Transverse colon (tissue), 4 donors: ENCODE results near the gene LPAR1. TPM values are rescaled to one million over a fixed set of nuclear protein-coding genes. Genes with fewer than 3 reads are reported as not detected.

Experiments used
- DNase-seq: peaks from one replicate; pipeline ENCODE4 v3.0.0-alpha.2; 2019
- H3K27ac ChIP-seq, 4 donors: fragments of 200-600 bp; sonication (generic); 2 replicates each; pipeline ENCODE4 v1.5.1; 2016 to 2018; ENCODE audit warnings: inconsistent platforms in 4 of 4
- H3K27me3 ChIP-seq: fragments of 200-600 bp; sonication (generic); 2 replicates; pipeline ENCODE4 v1.5.1; 2017; ENCODE audit warnings: inconsistent platforms
- H3K36me3 ChIP-seq, 4 donors: fragments of 200-600 bp; sonication (generic); 2 replicates each; pipeline ENCODE4 v1.5.1; 2017 to 2019; ENCODE audit warnings: inconsistent platforms in 4 of 4
- H3K4me1 ChIP-seq, 4 donors: fragments of 200-600 bp; sonication (generic); 2 replicates each; pipeline ENCODE4 v1.5.1; 2017 to 2020; ENCODE audit warnings: inconsistent platforms in 4 of 4
- H3K4me3 ChIP-seq, 4 donors: fragments of 200-600 bp; sonication (generic); 1 replicate in 1 of 4; 2 replicates in 3 of 4; pipeline versions ENCODE4 v1.5.1 to v1.6.1; 2017 to 2019; ENCODE audit warnings: inconsistent platforms in 4 of 4
- H3K9me3 ChIP-seq, 2 donors: fragments of 200-600 bp; sonication (generic); 2 replicates each; pipeline ENCODE4 v1.5.1; 2017 to 2019; ENCODE audit warnings: inconsistent platforms in 2 of 2
- EP300 ChIP-seq: sonication (generic); formaldehyde crosslinking; IDR thresholded peaks from one replicate; pipeline ENCODE4 v1.6.1; 2017; ENCODE audit warnings: antibody characterized with exemption, low read depth
- POLR2A ChIP-seq: fragments of 450-650 bp; IDR thresholded peaks from one replicate; pipeline ENCODE4 v1.6.1; 2016; ENCODE audit warnings: antibody characterized with exemption, mild to moderate bottlenecking, moderate library complexity
- POLR2AphosphoS5 ChIP-seq, 3 donors: sonication (generic); formaldehyde crosslinking; IDR thresholded peaks; one replicate each; pipeline ENCODE4 v1.6.1; 2016; ENCODE audit warnings: antibody characterized with exemption in 3 of 3
- WGBS, 2 donors: methylation state at CpG; one replicate each; pipeline ENCODE4 v1.1.5; 2018; ENCODE audit warnings: low coverage in 1 of 2; 5-methylcytosine and 5-hydroxymethylcytosine counted together
- in situ Hi-C, 4 donors: fragments of 200-750 bp; cut with MboI; loops; one replicate each; pipeline versions ENCODE4 v1.15.0 to v1.15.1; 2017; ENCODE audit warnings: low sequenced_read_pairs in 3 of 4, low pct_ligation_motif_present in 1 of 4, low pct_unique_long_range_greater_than_20kb in 1 of 4
- intact Hi-C: fragments of 100-400 bp; cut with DNase I; formaldehyde crosslinking; loops from one replicate; pipeline ENCODE4 v1.15.1; 2023; ENCODE audit warnings: low total_unique reads
- total RNA-seq, 4 donors: library from RNA; depleted of rRNA; stranded (reverse); fragments of >200 nt; gene quantifications; one replicate each; pipeline ENCODE4 v1.1.0, GENCODE V29; 2016
- TF ChIP-seq, protein P1 (sequence below), 5 experiments: fragments of 200-600 bp in 3 of 5; fragments of 450-650 bp in 2 of 5; sonication (generic) in 3 of 5; IDR thresholded peaks; 1 replicate in 2 of 5; 2 replicates in 3 of 5; pipeline ENCODE4 v1.5.1; 2016 to 2017; ENCODE audit warnings: antibody characterized with exemption in 5 of 5, inconsistent platforms in 3 of 5, mild to moderate bottlenecking in 2 of 5, moderate library complexity in 1 of 5

LPAR1 gene
- total RNA-seq, 4 donors from 2014 or later, result 27.1 to 34.4 (median 28.7) TPM

DNA sequence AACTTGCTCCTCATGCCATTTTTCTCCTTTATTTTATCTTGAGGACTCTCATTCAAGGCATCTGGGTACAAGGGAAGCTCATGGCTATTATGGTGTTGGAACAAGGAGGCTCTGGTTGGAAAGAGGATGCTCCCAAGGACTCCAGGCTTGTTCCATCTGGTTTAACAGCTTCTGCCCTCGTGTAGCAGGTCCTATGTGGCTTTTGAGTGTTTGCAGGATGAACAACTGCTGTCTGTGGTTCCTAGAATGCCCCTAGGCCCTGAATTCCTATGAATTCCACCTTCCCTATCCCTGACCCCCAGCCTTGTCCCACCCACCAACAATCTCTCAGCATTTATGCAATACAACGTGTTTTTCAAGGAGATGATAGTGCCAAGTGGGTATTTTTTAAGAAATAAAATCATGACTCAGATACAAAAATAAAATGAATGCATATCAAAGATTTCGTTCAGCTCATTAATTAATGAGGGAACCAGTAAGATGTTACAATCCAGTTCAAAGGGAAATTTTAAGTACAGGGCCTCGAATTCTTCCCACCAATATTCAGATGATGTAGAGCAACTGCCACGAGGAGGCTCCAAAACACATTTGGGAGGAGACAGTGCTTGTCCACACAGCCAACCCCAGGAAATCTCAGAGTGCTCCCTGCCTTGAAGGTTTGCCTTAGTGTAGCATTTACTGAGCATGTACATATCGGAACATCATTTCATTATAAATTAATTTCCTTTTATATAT, 187.7 kb downstream of the LPAR1 start:
- Histone ChIP-seq H3K36me3 (no peaks in the 10 kb centered on the region), H3K27ac (no peak overlapping the region), H3K27me3 (no peaks in the 10 kb centered on the region), H3K9me3 (no peaks in the 10 kb centered on the region), H3K4me3 (no peak overlapping the region), H3K4me1 (no peaks in the 10 kb centered on the region)
- DNase-seq, result no peak
- TF ChIP-seq EP300 (no peak), POLR2A (no peak), POLR2AphosphoS5 (IDR thresholded peaks at IDR 0.05) (no peak)
- TF ChIP-seq, protein P1, sequence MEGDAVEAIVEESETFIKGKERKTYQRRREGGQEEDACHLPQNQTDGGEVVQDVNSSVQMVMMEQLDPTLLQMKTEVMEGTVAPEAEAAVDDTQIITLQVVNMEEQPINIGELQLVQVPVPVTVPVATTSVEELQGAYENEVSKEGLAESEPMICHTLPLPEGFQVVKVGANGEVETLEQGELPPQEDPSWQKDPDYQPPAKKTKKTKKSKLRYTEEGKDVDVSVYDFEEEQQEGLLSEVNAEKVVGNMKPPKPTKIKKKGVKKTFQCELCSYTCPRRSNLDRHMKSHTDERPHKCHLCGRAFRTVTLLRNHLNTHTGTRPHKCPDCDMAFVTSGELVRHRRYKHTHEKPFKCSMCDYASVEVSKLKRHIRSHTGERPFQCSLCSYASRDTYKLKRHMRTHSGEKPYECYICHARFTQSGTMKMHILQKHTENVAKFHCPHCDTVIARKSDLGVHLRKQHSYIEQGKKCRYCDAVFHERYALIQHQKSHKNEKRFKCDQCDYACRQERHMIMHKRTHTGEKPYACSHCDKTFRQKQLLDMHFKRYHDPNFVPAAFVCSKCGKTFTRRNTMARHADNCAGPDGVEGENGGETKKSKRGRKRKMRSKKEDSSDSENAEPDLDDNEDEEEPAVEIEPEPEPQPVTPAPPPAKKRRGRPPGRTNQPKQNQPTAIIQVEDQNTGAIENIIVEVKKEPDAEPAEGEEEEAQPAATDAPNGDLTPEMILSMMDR (IDR thresholded peaks at IDR 0.05), result no peak
- intact Hi-C loops (no loop called here), in situ Hi-C loops (no loop called here)
- 67 to 73% methylated on average over 6 of the region's 6 CpGs for WGBS, 2 donors

DNA sequence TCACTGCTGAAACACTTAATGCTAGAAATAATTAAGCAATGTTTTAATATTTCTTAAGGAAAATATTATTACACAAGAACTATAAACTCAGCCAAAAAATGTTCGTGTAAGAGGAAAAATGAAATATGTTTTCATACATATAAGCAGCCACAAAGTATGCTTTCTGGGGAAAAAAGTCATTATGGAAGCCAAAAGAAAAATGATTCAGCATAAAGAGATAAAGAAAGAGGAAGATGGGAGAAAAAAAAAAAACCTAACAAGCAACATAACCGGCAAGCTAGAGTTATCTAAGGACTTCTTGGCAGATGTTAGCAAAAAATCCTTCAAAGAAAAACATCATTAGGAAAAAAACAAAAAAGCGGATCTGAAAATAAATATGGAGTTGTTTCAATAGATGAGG, 190.6 kb downstream of the LPAR1 start:
- Histone ChIP-seq H3K9me3 (no peaks in the 10 kb centered on the region), H3K4me1 (no peaks in the 10 kb centered on the region), H3K4me3 (no peak overlapping the region), H3K27me3 (no peaks in the 10 kb centered on the region), H3K27ac (no peak overlapping the region), H3K36me3 (no peaks in the 10 kb centered on the region)
- intact Hi-C loops, result no loop called here
- no peak for DNase-seq
- in situ Hi-C loops, result no loop called here
- no peak for TF ChIP-seq POLR2A
- TF ChIP-seq, protein P1 (IDR thresholded peaks at IDR 0.05), result no peak
- TF ChIP-seq EP300, result no peak
- TF ChIP-seq POLR2AphosphoS5 (IDR thresholded peaks at IDR 0.05), result no peak
- 40 to 43% methylated on average over 3 of the region's 3 CpGs for WGBS, 2 donors

DNA sequence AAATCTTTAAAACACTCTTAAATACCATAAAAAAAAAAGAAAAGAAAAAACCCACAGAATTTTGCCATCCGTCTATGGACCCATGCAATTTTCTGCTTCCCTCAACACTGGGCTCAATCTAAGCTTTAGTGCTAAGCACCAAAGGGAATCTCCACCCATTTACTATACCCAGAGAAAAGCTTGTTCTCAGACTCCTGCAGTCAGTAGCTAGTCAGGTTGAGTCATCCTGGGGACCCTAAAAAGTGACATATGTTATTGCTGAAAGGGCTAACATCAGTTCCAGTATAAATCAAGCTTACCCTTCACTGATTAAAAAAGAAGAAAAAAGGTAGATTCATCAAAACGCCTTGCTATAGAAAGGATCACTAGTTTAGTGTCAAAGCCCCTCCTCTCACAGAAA, 192.1 kb downstream of the LPAR1 start:
- no peaks in the 10 kb centered on the region for H3K4me1 ChIP-seq
- no peak for DNase-seq
- H3K27me3 ChIP-seq, result no peaks in the 10 kb centered on the region
- no peaks in the 10 kb centered on the region for H3K36me3 ChIP-seq
- WGBS, 2 donors, result 89 to 90% methylated on average over 2 of the region's 2 CpGs
- H3K9me3 ChIP-seq, result no peaks in the 10 kb centered on the region
- H3K4me3 ChIP-seq, result no peak overlapping the region
- intact Hi-C loops (no loop called here), in situ Hi-C loops (no loop called here)
- H3K27ac ChIP-seq, result no peak overlapping the region
- no peak for TF ChIP-seq POLR2AphosphoS5 (IDR thresholded peaks at IDR 0.05)
- TF ChIP-seq EP300, result no peak
- TF ChIP-seq, protein P1 (IDR thresholded peaks at IDR 0.05), result no peak
- no peak for TF ChIP-seq POLR2A

DNA sequence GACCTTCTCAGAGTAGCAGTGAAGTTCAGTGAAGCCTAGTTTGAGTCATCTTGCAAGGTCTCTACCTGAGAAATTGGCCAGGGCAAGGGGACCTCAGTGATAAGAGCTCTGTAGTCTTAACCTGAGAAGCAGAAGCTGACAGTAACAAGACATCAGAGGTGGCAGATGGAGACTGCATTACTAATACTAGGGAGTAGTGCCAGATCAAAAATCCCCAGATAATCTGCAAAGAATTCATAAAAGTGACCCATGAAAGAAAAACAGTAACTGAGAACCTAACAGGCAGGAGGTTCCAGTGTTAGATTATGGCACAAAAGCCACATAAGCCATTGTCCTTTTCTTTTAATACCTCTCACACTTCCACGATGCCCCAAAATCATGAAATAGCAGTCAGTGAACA, 194.1 kb downstream of the LPAR1 start:
- 89% methylated on average over 1 of the region's 1 CpG; no CpG with 5 or more reads in 1 of the 2 donors for WGBS, 2 donors

More for the DNA sequence above, 194.1 kb downstream of the LPAR1 start:
- intact Hi-C loops, result no loop called here
- in situ Hi-C loops, result no loop called here
- no peak for TF ChIP-seq POLR2A
- TF ChIP-seq EP300, result no peak
- TF ChIP-seq, protein P1 (IDR thresholded peaks at IDR 0.05), result no peak
- TF ChIP-seq POLR2AphosphoS5 (IDR thresholded peaks at IDR 0.05), result no peak
- Histone ChIP-seq H3K9me3 (no peaks in the 10 kb centered on the region), H3K27ac (no peak overlapping the region), H3K36me3 (no peaks in the 10 kb centered on the region), H3K27me3 (no peaks in the 10 kb centered on the region), H3K4me3 (no peak overlapping the region), H3K4me1 (no peaks in the 10 kb centered on the region)
- DNase-seq, result no peak
